Ovary (tissue), 9 donors: ENCODE measurements around the gene MAOA. TPM values are rescaled to one million over a fixed set of nuclear protein-coding genes. Genes with fewer than 3 reads are reported as not detected.

Source experiments
- DNase-seq, 5 donors: peaks; one replicate each; pipeline ENCODE4 v3.0.0-alpha.2; 2019 to 2020
- H3K27ac ChIP-seq, 2 donors: fragments of 200-600 bp; one replicate each; pipeline versions ENCODE4 v1.5.1 to v1.8.0; 2019 to 2022
- H3K27me3 ChIP-seq: fragments of 200-600 bp; one replicate; pipeline ENCODE4 v1.8.0; 2022
- H3K36me3 ChIP-seq: fragments of 200-600 bp; sonication (generic); one replicate; pipeline ENCODE4 v1.5.1; 2019
- H3K4me1 ChIP-seq: one replicate; pipeline ENCODE4 v1.8.1; 2013; ENCODE audit warnings: mild to moderate bottlenecking, moderate library complexity; ENCODE audit not compliant: insufficient read depth
- H3K4me3 ChIP-seq: fragments of 200-600 bp; sonication (generic); one replicate; pipeline ENCODE4 v1.5.1; 2017
- H3K9me3 ChIP-seq, 2 donors: fragments of 200-600 bp in 1 of 2; sonication (generic) in 1 of 2; one replicate each; pipeline versions ENCODE4 v1.5.1 to v1.8.1; 2013 to 2019; ENCODE audit warnings: mild to moderate bottlenecking in 1 of 2, moderate library complexity in 1 of 2
- EP300 ChIP-seq: sonication (generic); formaldehyde crosslinking; IDR thresholded peaks from one replicate; pipeline ENCODE4 v1.6.1; 2017; ENCODE audit warnings: antibody characterized with exemption
- POLR2A ChIP-seq: fragments of 450-650 bp; IDR thresholded peaks from one replicate; pipeline ENCODE4 v1.6.1; 2017; ENCODE audit warnings: antibody characterized with exemption, mild to moderate bottlenecking, moderate library complexity
- WGBS, 3 donors: extraction: QIAGEN DNeasy Blood & Tissue Kit in 1 of 3; methylation state at CpG; one replicate each; pipeline versions ENCODE4 v1.1.5 to v1.1.7; 2013 to 2017; 5-methylcytosine and 5-hydroxymethylcytosine counted together
- intact Hi-C, 4 donors: fragments of 100-400 bp; cut with DNase I; formaldehyde crosslinking; loops; one replicate each; pipeline versions ENCODE4 v1.11.0 to v1.15.1; 2022 to 2023
- polyA plus RNA-seq, 2 donors: library from polyadenylated mRNA; stranded (reverse); fragments of 200-250 nt in 1 of 2; fragments of 350-450 nt in 1 of 2; fragmentation: Illumina TruSeq in 1 of 2; extraction: RNeasy Lipid Tissue Mini Kit (QIAGEN cat#74804) in 1 of 2; gene quantifications; one replicate each; pipeline ENCODE4 v1.2.3, GENCODE V29; 2013 to 2014
- total RNA-seq, 7 donors: library from RNA; depleted of rRNA in 2 of 7; stranded (reverse); fragments of >200 nt in 2 of 7; fragmentation: NEBNext Ultra II Directional in 3 of 7; extraction: Animal tissue kit (Norgen Biotek cat#: 25700) in 3 of 7; gene quantifications; one replicate each; pipeline versions ENCODE4 v1.1.0 to v1.2.4, GENCODE V29; 2016 to 2023
- TF ChIP-seq, protein P1 (sequence below), 3 donors: fragments of 450-650 bp in 2 of 3; fragments of 200-600 bp in 1 of 3; IDR thresholded peaks; one replicate each; pipeline versions ENCODE4 v1.5.1 to v1.8.0; 2016 to 2022; ENCODE audit warnings: antibody characterized with exemption in 3 of 3, mild to moderate bottlenecking in 1 of 3
- donor health status: DM: no; HTN: no; CAD: no; lungs with moderate emphysema.
- donor health status: DM: no; HTN: no; CAD: no.
- donor health status: Bipolar disorder and iron deficiency.
- donor health status: DM: yes; HTN: yes; CAD: no.
- donor health status: DM: no; HTN: no; CAD: no.
- donor health status: DM: yes; HTN: yes; CAD: no.

The MAOA gene
- total and polyA plus RNA-seq, 9 donors, result 30.7 to 121 (median 74.2) TPM

DNA sequence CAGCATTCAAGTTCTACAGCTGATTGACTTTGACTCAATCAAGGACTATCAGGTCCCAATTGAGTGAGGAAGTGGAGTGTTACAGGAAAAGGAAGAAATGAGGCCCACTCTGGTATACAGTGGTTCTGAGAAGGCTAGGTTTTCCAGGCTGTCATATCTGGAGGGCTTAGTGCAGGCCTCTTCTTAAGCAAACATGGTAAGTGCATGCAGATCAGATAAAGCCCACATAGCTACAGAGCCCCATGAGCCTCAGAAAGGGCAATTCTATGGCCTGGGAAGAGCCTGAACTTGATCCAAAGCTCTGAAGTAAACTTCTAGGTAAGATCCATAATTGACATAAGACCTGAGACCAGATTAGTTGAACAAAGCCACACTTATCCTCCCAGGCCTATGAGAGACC lies 29.0 kb upstream of the MAOA start:
- intact Hi-C loops, result no loop called here
- no peak overlapping the region for H3K4me3 ChIP-seq
- H3K9me3 ChIP-seq, result no peaks in the 10 kb centered on the region
- DNase-seq, result no peak
- H3K27ac ChIP-seq, result no peak overlapping the region
- no peaks in the 10 kb centered on the region for H3K36me3 ChIP-seq
- no peaks in the 10 kb centered on the region for H3K27me3 ChIP-seq
- TF ChIP-seq EP300 (no peak), POLR2A (no peak)
- TF ChIP-seq, protein P1, sequence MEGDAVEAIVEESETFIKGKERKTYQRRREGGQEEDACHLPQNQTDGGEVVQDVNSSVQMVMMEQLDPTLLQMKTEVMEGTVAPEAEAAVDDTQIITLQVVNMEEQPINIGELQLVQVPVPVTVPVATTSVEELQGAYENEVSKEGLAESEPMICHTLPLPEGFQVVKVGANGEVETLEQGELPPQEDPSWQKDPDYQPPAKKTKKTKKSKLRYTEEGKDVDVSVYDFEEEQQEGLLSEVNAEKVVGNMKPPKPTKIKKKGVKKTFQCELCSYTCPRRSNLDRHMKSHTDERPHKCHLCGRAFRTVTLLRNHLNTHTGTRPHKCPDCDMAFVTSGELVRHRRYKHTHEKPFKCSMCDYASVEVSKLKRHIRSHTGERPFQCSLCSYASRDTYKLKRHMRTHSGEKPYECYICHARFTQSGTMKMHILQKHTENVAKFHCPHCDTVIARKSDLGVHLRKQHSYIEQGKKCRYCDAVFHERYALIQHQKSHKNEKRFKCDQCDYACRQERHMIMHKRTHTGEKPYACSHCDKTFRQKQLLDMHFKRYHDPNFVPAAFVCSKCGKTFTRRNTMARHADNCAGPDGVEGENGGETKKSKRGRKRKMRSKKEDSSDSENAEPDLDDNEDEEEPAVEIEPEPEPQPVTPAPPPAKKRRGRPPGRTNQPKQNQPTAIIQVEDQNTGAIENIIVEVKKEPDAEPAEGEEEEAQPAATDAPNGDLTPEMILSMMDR (IDR thresholded peaks at IDR 0.05), result no peak
- H3K4me1 ChIP-seq, result peaks cover 3% of the 10 kb centered on the region

DNA sequence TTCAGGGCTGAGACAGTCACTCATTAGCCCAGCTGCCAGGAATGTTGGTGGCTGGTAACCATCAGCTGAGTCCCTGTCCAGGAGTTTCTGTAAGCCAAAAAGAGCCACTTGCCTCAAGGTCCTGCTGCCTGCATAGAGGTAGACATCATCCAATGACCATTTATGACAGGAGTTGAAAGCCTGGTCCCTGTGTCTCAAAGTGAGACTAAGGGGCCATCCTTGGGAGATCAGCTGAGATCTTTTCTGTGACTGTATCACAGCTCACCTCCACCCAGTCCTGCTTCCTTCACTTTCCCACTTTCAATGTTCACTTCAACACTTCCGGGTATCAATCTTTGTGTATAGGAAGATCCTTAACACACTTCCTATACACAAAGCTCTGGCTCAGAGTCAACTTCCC lies 28.4 kb upstream of the MAOA start:
- no peak overlapping the region for H3K4me3 ChIP-seq
- intact Hi-C loops, result no loop called here
- no peaks in the 10 kb centered on the region for H3K27me3 ChIP-seq
- no peak for TF ChIP-seq EP300
- TF ChIP-seq, protein P1 (IDR thresholded peaks at IDR 0.05), result no peak
- TF ChIP-seq POLR2A, result no peak
- no peaks in the 10 kb centered on the region for H3K36me3 ChIP-seq
- 65 to 80% (median 76%) methylated on average over 1 of the region's 1 CpG for WGBS, 3 donors
- H3K27ac ChIP-seq, result no peak overlapping the region
- peaks cover 3% of the 10 kb centered on the region for H3K4me1 ChIP-seq
- no peak for DNase-seq
- H3K9me3 ChIP-seq, result no peaks in the 10 kb centered on the region

DNA sequence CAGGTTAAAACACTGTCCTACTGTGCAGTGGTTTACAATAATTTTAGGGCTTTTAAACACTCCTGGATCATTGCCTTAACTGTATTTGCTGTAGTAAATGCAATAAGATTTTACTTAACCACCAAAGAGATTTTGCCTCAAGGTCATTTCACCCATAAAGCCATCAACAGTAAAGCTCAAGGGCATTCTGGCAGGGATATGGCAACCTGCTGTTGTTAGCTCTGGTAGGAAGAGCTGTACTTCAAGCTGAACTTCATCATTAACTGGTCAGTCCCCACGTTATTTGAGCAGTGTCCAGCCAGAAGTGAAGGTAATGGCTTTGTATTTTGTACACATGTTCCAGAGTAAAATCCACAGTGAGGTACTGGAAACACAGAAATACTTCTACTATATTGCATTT lies 26.9 kb upstream of the MAOA start:
- no peak overlapping the region for H3K27ac ChIP-seq
- no peak overlapping the region for H3K4me3 ChIP-seq
- no peaks in the 10 kb centered on the region for H3K27me3 ChIP-seq
- H3K36me3 ChIP-seq, result no peaks in the 10 kb centered on the region
- H3K9me3 ChIP-seq, result no peaks in the 10 kb centered on the region
- TF ChIP-seq, protein P1 (IDR thresholded peaks at IDR 0.05), result no peak
- TF ChIP-seq POLR2A (no peak), EP300 (no peak)
- no peak for DNase-seq
- WGBS, 3 donors, result 5 to 14% (median 6%) methylated on average over 1 of the region's 1 CpG
- peaks cover 3% of the 10 kb centered on the region for H3K4me1 ChIP-seq
- intact Hi-C loops, result no loop called here

DNA sequence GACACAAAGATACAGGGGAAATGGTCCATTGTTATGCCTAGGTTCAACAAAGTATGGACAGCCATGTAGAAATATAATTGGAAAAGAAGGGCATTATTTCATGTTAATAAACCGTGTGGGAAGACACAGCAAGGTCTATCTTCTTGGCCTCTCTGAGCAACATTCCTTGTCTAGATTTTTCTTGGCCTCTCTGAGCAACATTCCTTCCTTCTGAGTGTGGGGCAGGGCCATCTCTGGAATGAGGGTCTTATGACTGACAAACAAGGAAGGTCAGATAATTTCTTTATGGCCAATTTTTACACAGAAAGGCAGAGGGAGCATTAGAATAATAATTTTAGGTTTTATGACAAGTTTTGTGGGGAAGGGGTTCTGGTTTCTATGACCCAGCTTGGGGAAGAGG lies 24.3 kb upstream of the MAOA start:
- no peak for DNase-seq
- intact Hi-C loops, result no loop called here
- no peaks in the 10 kb centered on the region for H3K27me3 ChIP-seq
- H3K36me3 ChIP-seq, result no peaks in the 10 kb centered on the region
- TF ChIP-seq EP300, result no peak
- TF ChIP-seq POLR2A, result no peak
- TF ChIP-seq, protein P1 (IDR thresholded peaks at IDR 0.05), result no peak
- WGBS, 3 donors, result 36 to 39% (median 39%) methylated on average over 1 of the region's 1 CpG
- peaks cover 3% of the 10 kb centered on the region for H3K4me1 ChIP-seq
- no peaks in the 10 kb centered on the region for H3K9me3 ChIP-seq
- no peak overlapping the region for H3K27ac ChIP-seq
- H3K4me3 ChIP-seq, result no peak overlapping the region

DNA sequence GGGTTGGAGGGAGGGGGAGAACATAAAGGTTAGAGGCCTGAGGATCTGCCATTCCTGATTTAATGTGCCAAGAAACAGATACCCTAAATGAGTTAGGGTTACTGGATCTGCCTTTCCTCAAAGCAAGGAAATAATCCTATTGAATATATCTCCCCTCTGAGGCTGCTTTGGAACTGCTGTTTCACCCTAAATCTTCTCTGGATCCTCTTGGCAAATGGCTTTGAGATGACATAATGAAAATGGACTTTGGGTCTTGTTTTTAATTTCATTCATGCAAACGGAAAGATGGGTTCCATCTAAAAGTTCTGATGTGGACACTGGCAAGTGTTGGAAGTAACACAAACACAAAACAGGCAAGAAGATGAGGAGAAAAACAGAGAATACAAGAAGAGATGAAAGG lies 23.0 kb upstream of the MAOA start:
- Histone ChIP-seq H3K4me3 (no peak overlapping the region), H3K27me3 (no peaks in the 10 kb centered on the region), H3K4me1 (peaks cover 3% of the 10 kb centered on the region), H3K27ac (no peak overlapping the region), H3K36me3 (no peaks in the 10 kb centered on the region), H3K9me3 (no peaks in the 10 kb centered on the region)
- intact Hi-C loops, result no loop called here
- TF ChIP-seq EP300, result no peak
- no peak for TF ChIP-seq POLR2A
- TF ChIP-seq, protein P1 (IDR thresholded peaks at IDR 0.05), result no peak
- DNase-seq, result no peak
- WGBS, 3 donors, result 30 to 48% (median 40%) methylated on average over 1 of the region's 1 CpG
